Measurements from ENCODE around the gene COG5.

GRCh38 chr7:107312418-107312817 is 251.3 kb downstream of the COG5 start:
- TF ChIP-seq SP1 (IDR thresholded peaks at IDR 0.05), result no peak
- TF ChIP-seq ARNT (IDR thresholded peaks at IDR 0.05), result no peak
- TF ChIP-seq FOXK2 (IDR thresholded peaks at IDR 0.05), result no peak
- TF ChIP-seq ELF4 (IDR thresholded peaks at IDR 0.05), result no peak
- no peak for TF ChIP-seq HDGF (IDR thresholded peaks at IDR 0.05; ENCODE audit: borderline replicate concordance)

Measured in HEK293T (cell line).